Lung (tissue), 12 donors: Measurements from ENCODE around the gene GIGYF2. TPM values are rescaled to one million over a fixed set of nuclear protein-coding genes. Genes with fewer than 3 reads are reported as not detected.
"Not testable (repeated sequence)": the region's sequence is repeated elsewhere in the genome, so short reads cannot be mapped to it uniquely, and the experiment has no call there.

ENCODE experiments used
- ATAC-seq: fragments of 200-7000 bp; cut with Tn5 transposase; one replicate; pipeline ENCODE4 v1.9.1; 2020; ENCODE audit warnings: moderate number of reproducible peaks; ENCODE audit not compliant: insufficient read depth, low FRiP score
- DNase-seq, 3 donors: peaks; one replicate each; pipeline ENCODE4 v3.0.0-alpha.2; 2013 to 2017
- H3K27ac ChIP-seq, 2 donors: one replicate each; pipeline ENCODE4 v1.5.1; 2013; ENCODE audit warnings: mild to moderate bottlenecking in 2 of 2, moderate library complexity in 2 of 2, control low read depth in 1 of 2, inconsistent platforms in 1 of 2, low read depth in 1 of 2, low read length in 1 of 2
- H3K27me3 ChIP-seq, 3 donors: one replicate each; pipeline ENCODE4 v1.5.1; 2013; ENCODE audit warnings: low read length in 2 of 3; ENCODE audit not compliant: control insufficient read depth in 3 of 3, insufficient read depth in 3 of 3
- H3K36me3 ChIP-seq, 4 donors: one replicate each; pipeline ENCODE4 v1.5.1; 2013; ENCODE audit warnings: low read length in 4 of 4, mild to moderate bottlenecking in 1 of 4, moderate library complexity in 1 of 4; ENCODE audit not compliant: control insufficient read depth in 4 of 4, insufficient read depth in 4 of 4
- H3K4me1 ChIP-seq, 5 donors: one replicate each; pipeline ENCODE4 v1.5.1; 2013; ENCODE audit warnings: low read length in 5 of 5, mild to moderate bottlenecking in 2 of 5, moderate library complexity in 1 of 5; ENCODE audit not compliant: control insufficient read depth in 5 of 5, insufficient read depth in 5 of 5
- H3K4me3 ChIP-seq: one replicate; pipeline ENCODE4 v1.5.1; 2013; ENCODE audit warnings: mild to moderate bottlenecking, control low read depth, moderate library complexity
- H3K9ac ChIP-seq, 2 donors: one replicate each; pipeline ENCODE4 v1.5.1; 2013; ENCODE audit warnings: low read length in 2 of 2, control low read depth in 1 of 2; ENCODE audit not compliant: insufficient read depth in 1 of 2
- H3K9me3 ChIP-seq, 4 donors: one replicate each; pipeline ENCODE4 v1.5.1; 2013; ENCODE audit warnings: low read length in 3 of 4, mild to moderate bottlenecking in 1 of 4, moderate library complexity in 1 of 4; ENCODE audit not compliant: control insufficient read depth in 4 of 4, insufficient read depth in 3 of 4
- WGBS, 2 donors: extraction: QIAGEN DNeasy Blood & Tissue Kit; methylation state at CpG; one replicate each; pipeline ENCODE4 v1.1.7; 2013; 5-methylcytosine and 5-hydroxymethylcytosine counted together
- polyA plus RNA-seq, 2 donors: library from polyadenylated mRNA; stranded (reverse); fragments of 200-250 nt; gene quantifications; one replicate each; pipeline ENCODE4 v1.2.1, GENCODE V29; 2013
- total RNA-seq, 2 donors: library from RNA; depleted of rRNA in 1 of 2; stranded (reverse); fragments of >200 nt in 1 of 2; gene quantifications; one replicate each; pipeline ENCODE4 v1.2.1, GENCODE V29; 2014 to 2021
- TF ChIP-seq, protein P1 (sequence below): IDR thresholded peaks from 2 replicates; pipeline ENCODE4 v1.5.1; 2012; ENCODE audit warnings: mild to moderate bottlenecking; ENCODE audit errors: control extremely low read depth, extremely low read depth
- donor health status: control.
- donor health status: control.
- donor health status: Bipolar disorder and iron deficiency.
- donor health status: healthy.
- donor health status: DM: yes; HTN: yes; CAD: no.

The GIGYF2 gene
- total and polyA plus RNA-seq, 4 donors, result 15.9 to 145 (median 37.3) TPM

- DNase-seq (no peak), ATAC-seq (no peak)
- H3K27me3 ChIP-seq, result no peaks in the 10 kb centered on the region
- no peaks in the 10 kb centered on the region for H3K9me3 ChIP-seq
- H3K4me3 ChIP-seq, result no peak overlapping the region
- H3K4me1 ChIP-seq, result peaks cover 0 to 11% (median 2%) of the 10 kb centered on the region in 5 donors
- WGBS, 2 donors, result 88 to 89% methylated on average over 3 of the region's 3 CpGs
- H3K27ac ChIP-seq, result no peak overlapping the region
- TF ChIP-seq, protein P1, sequence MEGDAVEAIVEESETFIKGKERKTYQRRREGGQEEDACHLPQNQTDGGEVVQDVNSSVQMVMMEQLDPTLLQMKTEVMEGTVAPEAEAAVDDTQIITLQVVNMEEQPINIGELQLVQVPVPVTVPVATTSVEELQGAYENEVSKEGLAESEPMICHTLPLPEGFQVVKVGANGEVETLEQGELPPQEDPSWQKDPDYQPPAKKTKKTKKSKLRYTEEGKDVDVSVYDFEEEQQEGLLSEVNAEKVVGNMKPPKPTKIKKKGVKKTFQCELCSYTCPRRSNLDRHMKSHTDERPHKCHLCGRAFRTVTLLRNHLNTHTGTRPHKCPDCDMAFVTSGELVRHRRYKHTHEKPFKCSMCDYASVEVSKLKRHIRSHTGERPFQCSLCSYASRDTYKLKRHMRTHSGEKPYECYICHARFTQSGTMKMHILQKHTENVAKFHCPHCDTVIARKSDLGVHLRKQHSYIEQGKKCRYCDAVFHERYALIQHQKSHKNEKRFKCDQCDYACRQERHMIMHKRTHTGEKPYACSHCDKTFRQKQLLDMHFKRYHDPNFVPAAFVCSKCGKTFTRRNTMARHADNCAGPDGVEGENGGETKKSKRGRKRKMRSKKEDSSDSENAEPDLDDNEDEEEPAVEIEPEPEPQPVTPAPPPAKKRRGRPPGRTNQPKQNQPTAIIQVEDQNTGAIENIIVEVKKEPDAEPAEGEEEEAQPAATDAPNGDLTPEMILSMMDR, result no peak
- H3K9ac ChIP-seq, result no peak overlapping the region
- H3K36me3 ChIP-seq, result peaks cover 20 to 48% (median 32%) of the 10 kb centered on the region in 4 donors
These were observed 146.7 kb downstream of the GIGYF2 start for GRCh38 chr2:232843834-232844233.

- TF ChIP-seq, protein P1, result no peak
- H3K9ac ChIP-seq, result no peak overlapping the region
- DNase-seq, result no peak
- H3K27ac ChIP-seq, result no peak overlapping the region
- no peak for ATAC-seq
- no peaks in the 10 kb centered on the region for H3K9me3 ChIP-seq
- H3K36me3 ChIP-seq, result peaks cover 33 to 60% (median 46%) of the 10 kb centered on the region in 4 donors
- no peaks in the 10 kb centered on the region for H3K4me1 ChIP-seq
- H3K4me3 ChIP-seq, result no peak overlapping the region
- H3K27me3 ChIP-seq, result no peaks in the 10 kb centered on the region
These were observed 148.9 kb downstream of the GIGYF2 start for GRCh38 chr2:232846055-232846454.

GRCh38 chr2:232850039-232850438 lies 152.9 kb downstream of the GIGYF2 start:
- ATAC-seq (no peak), DNase-seq (no peak)
- H3K4me3 ChIP-seq, result no peak overlapping the region
- H3K27ac ChIP-seq, result no peak overlapping the region
- no peak overlapping the region for H3K9ac ChIP-seq
- no peaks in the 10 kb centered on the region for H3K27me3 ChIP-seq
- WGBS, 2 donors, result 95% methylated on average over 3 of the region's 3 CpGs
- TF ChIP-seq, protein P1, result no peak
- no peaks in the 10 kb centered on the region for H3K9me3 ChIP-seq
- H3K36me3 ChIP-seq, result peaks cover 25 to 54% (median 44%) of the 10 kb centered on the region in 4 donors
- peaks cover 0 to 4% (median 0%) of the 10 kb centered on the region in 5 donors for H3K4me1 ChIP-seq

GRCh38 chr2:232852081-232852480 lies 154.9 kb downstream of the GIGYF2 start:
- not testable (repeated sequence) for H3K9me3 ChIP-seq, H3K27me3 ChIP-seq, H3K27ac ChIP-seq, H3K9ac ChIP-seq, H3K4me3 ChIP-seq, H3K4me1 ChIP-seq, ATAC-seq, DNase-seq
- H3K36me3 ChIP-seq, result peaks cover 32 to 45% (median 38%) of the 10 kb centered on the region in 4 donors
- 95 to 97% methylated on average over 11 of the region's 11 CpGs for WGBS, 2 donors
